NCI-H446 (cell line): ENCODE measurements around the gene SHISA9.

Experiments used
- DNase-seq, 2 experiments: peaks; one replicate each; lab custom pipeline; 2025; lab: John Stamatoyannopoulos, UW

SHISA9 gene

GRCh38 chr16:13120091-13120490 lies 218.7 kb downstream of the SHISA9 start:
- DNase-seq: no peak

GRCh38 chr16:13120557-13120956 lies 219.2 kb downstream of the SHISA9 start:
- no peak for DNase-seq

GRCh38 chr16:13123991-13124390 lies 222.6 kb downstream of the SHISA9 start:
- no peak for DNase-seq

- no peak for DNase-seq
These were observed 225.7 kb downstream of the SHISA9 start for GRCh38 chr16:13127144-13127543.

GRCh38 chr16:13130586-13130985 lies 229.2 kb downstream of the SHISA9 start:
- no peak for DNase-seq

GRCh38 chr16:13134836-13135235 lies 233.4 kb downstream of the SHISA9 start:
- DNase-seq: no peak

- peak; percentile 51 to 76 for DNase-seq
These were observed 235.5 kb downstream of the SHISA9 start for GRCh38 chr16:13136901-13137300.

GRCh38 chr16:13138528-13138927 lies 237.1 kb downstream of the SHISA9 start:
- DNase-seq: no peak

GRCh38 chr16:13139661-13140241 lies 238.4 kb downstream of the SHISA9 start:
- DNase-seq: no peak

- DNase-seq: no peak
These were observed 242.2 kb downstream of the SHISA9 start for GRCh38 chr16:13143551-13143950.

GRCh38 chr16:13146829-13147228 lies 245.4 kb downstream of the SHISA9 start:
- DNase-seq: no peak

GRCh38 chr16:13148294-13148693 lies 246.9 kb downstream of the SHISA9 start:
- no peak for DNase-seq

- no peak for DNase-seq
These were observed 247.4 kb downstream of the SHISA9 start for GRCh38 chr16:13148836-13149235.

GRCh38 chr16:13150181-13150885 lies 248.9 kb downstream of the SHISA9 start:
- DNase-seq: no peak

GRCh38 chr16:13153696-13154095 lies 252.3 kb downstream of the SHISA9 start:
- peak in 1 of 2 experiments; percentile 44 for DNase-seq

GRCh38 chr16:13154799-13155198 lies 253.4 kb downstream of the SHISA9 start:
- DNase-seq: no peak

- DNase-seq: no peak
These were observed 254.0 kb downstream of the SHISA9 start for GRCh38 chr16:13155377-13155776.

- DNase-seq: no peak
These were observed 254.4 kb downstream of the SHISA9 start for GRCh38 chr16:13155780-13156179.

- DNase-seq: no peak
These were observed 255.7 kb downstream of the SHISA9 start for GRCh38 chr16:13157082-13157481.

GRCh38 chr16:13158427-13158826 lies 257.0 kb downstream of the SHISA9 start:
- no peak for DNase-seq

GRCh38 chr16:13165024-13165423 lies 263.6 kb downstream of the SHISA9 start:
- DNase-seq: no peak

- no peak for DNase-seq
These were observed 266.7 kb downstream of the SHISA9 start for GRCh38 chr16:13168091-13168572.

- no peak for DNase-seq
These were observed 269.9 kb downstream of the SHISA9 start for GRCh38 chr16:13171313-13171712.

- no peak for DNase-seq
These were observed 275.3 kb downstream of the SHISA9 start for GRCh38 chr16:13176711-13177110.
